Muscle layer of duodenum (tissue), 2 donors: ENCODE data around the gene CENPU.

Experiments used
- H3K27ac ChIP-seq: one replicate; pipeline ENCODE4 v1.7.0; 2013; ENCODE audit warnings: mild to moderate bottlenecking, low read length
- H3K27me3 ChIP-seq: one replicate; pipeline ENCODE4 v1.7.0; 2013; ENCODE audit warnings: low read depth, mild to moderate bottlenecking, control low read depth, low read length
- H3K36me3 ChIP-seq, 2 donors: one replicate each; pipeline ENCODE4 v1.7.0; 2013; ENCODE audit warnings: low read length in 2 of 2, control low read depth in 1 of 2, mild to moderate bottlenecking in 1 of 2; ENCODE audit not compliant: insufficient read depth in 2 of 2, control insufficient read depth in 1 of 2
- H3K4me1 ChIP-seq, 2 donors: one replicate each; pipeline ENCODE4 v1.7.0; 2013; ENCODE audit warnings: low read length in 2 of 2, mild to moderate bottlenecking in 2 of 2, control low read depth in 1 of 2, moderate library complexity in 1 of 2; ENCODE audit not compliant: insufficient read depth in 2 of 2, control insufficient read depth in 1 of 2
- H3K4me3 ChIP-seq, 2 donors: one replicate each; pipeline ENCODE4 v1.7.0; 2013; ENCODE audit warnings: low read length in 2 of 2, low read depth in 1 of 2, mild to moderate bottlenecking in 1 of 2
- H3K9me3 ChIP-seq, 2 donors: one replicate each; pipeline ENCODE4 v1.7.0; 2013; ENCODE audit warnings: low read length in 2 of 2, control low read depth in 1 of 2, mild to moderate bottlenecking in 1 of 2; ENCODE audit not compliant: control insufficient read depth in 1 of 2
- donor health status: healthy.

CENPU gene

GRCh38 chr4:184648313-184649025 lies 85.4 kb downstream of the CENPU start:
- Histone ChIP-seq H3K36me3 (no peaks in the 10 kb centered on the region), H3K27me3 (no peaks in the 10 kb centered on the region), H3K27ac (peak overlapping the region; percentile 73), H3K4me3 (peak overlapping the region; percentile 87 to 91), H3K9me3 (no peaks in the 10 kb centered on the region), H3K4me1 (peaks cover 28 to 41% of the 10 kb centered on the region in 2 donors)

DNA sequence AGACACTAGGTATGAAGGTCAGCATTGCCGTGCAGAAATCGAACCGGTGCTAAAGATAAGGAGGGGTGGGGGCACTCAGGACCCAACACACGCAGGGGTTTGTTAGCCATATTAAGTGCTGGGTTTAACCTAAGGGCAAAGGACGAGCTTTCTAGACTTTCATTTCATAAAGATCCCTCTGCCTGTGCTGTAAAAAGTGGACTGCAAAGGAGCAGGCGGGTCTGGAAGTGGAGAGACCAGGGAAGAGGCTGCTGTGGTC lies 85.9 kb downstream of the CENPU start:
- H3K4me1 ChIP-seq, result peaks cover 28 to 41% of the 10 kb centered on the region in 2 donors
- no peaks in the 10 kb centered on the region for H3K27me3 ChIP-seq
- peak overlapping the region; percentile 87 to 91 for H3K4me3 ChIP-seq
- H3K9me3 ChIP-seq, result no peaks in the 10 kb centered on the region
- H3K36me3 ChIP-seq, result no peaks in the 10 kb centered on the region
- peak overlapping the region; percentile 73 for H3K27ac ChIP-seq

GRCh38 chr4:184647266-184648053 lies 86.4 kb downstream of the CENPU start:
- Histone ChIP-seq H3K36me3 (no peaks in the 10 kb centered on the region), H3K27me3 (no peaks in the 10 kb centered on the region), H3K4me1 (peaks cover 28 to 41% of the 10 kb centered on the region in 2 donors), H3K27ac (peak overlapping the region; percentile 73), H3K4me3 (peak overlapping the region; percentile 87 to 91), H3K9me3 (no peaks in the 10 kb centered on the region)

DNA sequence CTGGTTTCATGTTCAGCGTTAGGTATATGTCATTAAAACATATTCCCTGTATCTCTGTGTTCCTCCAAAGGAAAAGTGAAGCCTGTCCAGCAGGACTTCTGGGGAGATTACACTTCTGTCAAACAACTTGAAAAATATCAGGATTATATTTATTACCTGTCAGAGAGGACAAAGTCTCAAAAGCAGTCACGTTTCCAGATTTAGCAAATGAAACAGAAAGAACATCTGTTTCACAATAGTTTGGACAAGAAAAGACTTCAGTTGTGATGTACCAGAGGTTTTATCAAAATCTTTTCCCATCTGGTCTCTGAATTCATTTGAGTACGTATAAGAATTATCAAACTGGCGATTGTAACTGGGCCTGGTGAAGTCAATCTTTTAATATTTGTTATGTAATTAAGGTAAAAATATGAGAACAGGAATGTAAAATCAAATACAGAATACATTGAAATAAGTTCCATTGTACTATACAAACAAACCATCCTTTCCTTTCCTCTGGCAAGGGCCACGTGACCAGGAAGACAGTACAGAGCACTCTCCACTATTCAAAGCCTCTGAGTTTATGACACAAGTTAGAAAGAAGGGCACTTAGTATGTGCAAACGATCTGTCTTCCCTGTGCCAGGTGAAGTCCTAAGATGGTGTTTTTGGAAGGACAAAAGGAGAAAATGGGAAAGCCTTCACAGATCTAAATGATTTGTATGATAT lies 87.8 kb downstream of the CENPU start:
- Histone ChIP-seq H3K36me3 (no peaks in the 10 kb centered on the region), H3K4me3 (peak overlapping the region in 1 of 2 donors; percentile 34), H3K27me3 (no peaks in the 10 kb centered on the region), H3K9me3 (no peaks in the 10 kb centered on the region), H3K4me1 (peaks cover 28 to 41% of the 10 kb centered on the region in 2 donors), H3K27ac (peak overlapping the region; percentile 46)

DNA sequence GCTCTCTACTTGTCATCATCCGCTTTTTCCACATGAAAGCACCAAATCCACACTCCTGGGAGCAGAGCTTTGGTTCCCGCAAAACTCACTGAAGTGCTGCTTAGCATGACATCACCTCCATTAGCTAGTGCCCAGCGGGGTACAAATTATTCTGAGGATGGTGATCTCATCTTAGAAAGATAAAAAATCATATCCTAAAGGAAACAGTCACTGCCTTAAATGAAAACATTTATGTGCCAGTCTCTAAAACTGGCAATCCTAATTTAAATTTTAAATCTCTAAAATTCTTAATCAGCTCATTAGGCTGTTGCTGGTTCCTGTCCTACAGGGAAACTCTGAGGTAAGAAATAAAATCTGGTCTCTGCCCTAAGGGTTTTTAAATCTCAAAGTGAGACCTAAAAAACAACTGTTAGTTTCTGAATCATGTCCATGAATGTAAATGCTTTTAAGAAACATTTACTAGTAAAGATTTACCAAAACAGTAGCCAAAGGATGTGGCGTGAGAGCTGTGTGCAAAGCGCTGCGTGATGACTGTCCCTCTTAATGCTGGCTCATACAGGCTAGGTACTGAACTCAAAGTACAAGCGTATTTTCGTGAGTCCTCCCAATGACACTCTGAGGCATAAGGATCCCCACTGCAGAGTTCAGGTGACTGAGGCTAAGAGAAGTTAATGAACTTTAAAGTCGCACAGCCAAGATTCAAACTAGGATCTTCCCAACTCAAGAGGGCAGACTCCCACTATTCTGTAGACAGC lies 89.2 kb downstream of the CENPU start:
- no peak overlapping the region for H3K4me3 ChIP-seq
- no peaks in the 10 kb centered on the region for H3K36me3 ChIP-seq
- H3K9me3 ChIP-seq, result no peaks in the 10 kb centered on the region
- H3K27ac ChIP-seq, result no peak overlapping the region
- peaks cover 28 to 37% of the 10 kb centered on the region in 2 donors for H3K4me1 ChIP-seq
- no peaks in the 10 kb centered on the region for H3K27me3 ChIP-seq
